Endothelial cell of umbilical vein (primary cell): ENCODE data around the gene ARRB1.

Experiments
- EZH2 ChIP-seq: IDR thresholded peaks from 2 replicates; pipeline ENCODE4 v1.6.1; 2012; ENCODE audit warnings: borderline replicate concordance, low read depth, mild to moderate bottlenecking, moderate library complexity, low read length, inconsistent platforms; ENCODE audit not compliant: severe bottlenecking
- FOS ChIP-seq: IDR thresholded peaks from 2 replicates; pipeline ENCODE4 v1.6.1; 2011; ENCODE audit warnings: mild to moderate bottlenecking, low read length, moderate library complexity, borderline replicate concordance; ENCODE audit not compliant: insufficient read depth
- JUN ChIP-seq: IDR thresholded peaks from 2 replicates; pipeline ENCODE4 v1.6.1; 2011; ENCODE audit warnings: borderline replicate concordance, low read depth; ENCODE audit not compliant: insufficient read length, insufficient read depth
- POLR2A ChIP-seq: IDR thresholded peaks from 2 replicates; pipeline ENCODE4 v1.6.1; 2012; ENCODE audit warnings: low read depth, mild to moderate bottlenecking, control low read depth, low read length
- POLR2AphosphoS5 ChIP-seq: IDR thresholded peaks from 2 replicates; pipeline ENCODE4 v1.6.1; 2012; ENCODE audit warnings: low read depth, mild to moderate bottlenecking, control low read depth, low read length, moderate library complexity; ENCODE audit not compliant: insufficient read depth
- TF ChIP-seq, protein P1 (sequence below), 2 donors: IDR thresholded peaks; 1 replicate in 1 of 2; 2 replicates in 1 of 2; pipeline ENCODE4 v1.5.1; 2011; ENCODE audit warnings: low read length in 2 of 2, mild to moderate bottlenecking in 2 of 2, moderate library complexity in 2 of 2, control low read depth in 1 of 2, inconsistent platforms in 1 of 2, low read depth in 1 of 2; ENCODE audit not compliant: insufficient read depth in 1 of 2; ENCODE audit errors: extremely low read depth in 1 of 2

DNA sequence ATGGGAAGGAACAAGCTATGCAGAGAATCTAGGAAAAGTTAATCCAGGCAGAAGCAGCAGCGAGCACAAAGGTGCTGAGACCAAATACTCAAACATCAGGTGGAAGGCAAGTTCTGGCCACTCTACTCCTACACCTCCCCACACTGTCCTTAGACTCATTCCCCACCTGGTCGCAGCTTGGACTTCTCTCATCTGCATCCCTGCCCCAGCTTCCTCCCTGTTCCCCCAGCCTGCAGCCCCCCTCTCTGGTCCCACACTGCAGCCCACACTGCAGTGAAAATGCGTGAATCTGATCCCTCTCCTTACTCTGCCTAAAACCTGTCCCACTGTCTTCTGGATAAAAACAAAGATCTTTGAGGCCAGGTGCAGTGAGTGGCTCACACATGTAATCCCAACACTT is 101.8 kb downstream of the ARRB1 start:
- TF ChIP-seq FOS (no peak), POLR2A (no peak), POLR2AphosphoS5 (no peak), EZH2 (no peak), JUN (no peak)
- TF ChIP-seq, protein P1, sequence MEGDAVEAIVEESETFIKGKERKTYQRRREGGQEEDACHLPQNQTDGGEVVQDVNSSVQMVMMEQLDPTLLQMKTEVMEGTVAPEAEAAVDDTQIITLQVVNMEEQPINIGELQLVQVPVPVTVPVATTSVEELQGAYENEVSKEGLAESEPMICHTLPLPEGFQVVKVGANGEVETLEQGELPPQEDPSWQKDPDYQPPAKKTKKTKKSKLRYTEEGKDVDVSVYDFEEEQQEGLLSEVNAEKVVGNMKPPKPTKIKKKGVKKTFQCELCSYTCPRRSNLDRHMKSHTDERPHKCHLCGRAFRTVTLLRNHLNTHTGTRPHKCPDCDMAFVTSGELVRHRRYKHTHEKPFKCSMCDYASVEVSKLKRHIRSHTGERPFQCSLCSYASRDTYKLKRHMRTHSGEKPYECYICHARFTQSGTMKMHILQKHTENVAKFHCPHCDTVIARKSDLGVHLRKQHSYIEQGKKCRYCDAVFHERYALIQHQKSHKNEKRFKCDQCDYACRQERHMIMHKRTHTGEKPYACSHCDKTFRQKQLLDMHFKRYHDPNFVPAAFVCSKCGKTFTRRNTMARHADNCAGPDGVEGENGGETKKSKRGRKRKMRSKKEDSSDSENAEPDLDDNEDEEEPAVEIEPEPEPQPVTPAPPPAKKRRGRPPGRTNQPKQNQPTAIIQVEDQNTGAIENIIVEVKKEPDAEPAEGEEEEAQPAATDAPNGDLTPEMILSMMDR (IDR thresholded peaks at IDR 0.05; ENCODE audit: extremely low read depth in 1 of 2, insufficient read depth in 1 of 2, low read depth in 1 of 2, low read length in 2 of 2): no peak
